HL-60/S4 (cell line): ENCODE data around the gene TMEM184A.

Source experiments
- in situ Hi-C: fragments of 300-500 bp; cut with MboI; formaldehyde crosslinking; loops from 2 replicates; pipeline ENCODE4 v1.14.3; 2022; ENCODE audit warnings: low sequenced_read_pairs

Gene TMEM184A

DNA sequence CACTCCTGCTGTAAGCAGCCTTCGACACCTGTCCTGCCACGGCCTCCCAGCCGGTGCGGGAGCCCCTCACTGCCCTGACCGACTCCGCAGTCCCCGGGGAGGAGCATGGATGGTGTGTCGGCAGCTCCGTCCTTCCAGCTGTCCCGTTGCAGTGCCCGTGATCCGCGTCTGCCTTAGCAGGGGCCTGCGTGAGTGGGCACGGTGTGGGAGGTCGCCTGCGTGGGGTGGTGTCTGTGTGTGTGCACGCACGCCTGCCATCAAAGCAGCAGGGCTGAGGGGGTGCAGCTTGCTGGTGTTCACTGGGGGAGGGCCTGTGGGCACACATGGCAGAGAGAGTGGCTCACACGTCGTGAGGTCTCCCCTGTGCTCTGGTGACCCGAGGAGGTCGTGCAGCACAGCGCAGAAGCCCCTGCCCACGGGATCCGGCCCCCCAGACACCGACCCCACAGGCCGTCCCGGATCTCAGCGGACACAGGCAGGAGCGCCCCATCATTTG lies 15.2 kb downstream of the TMEM184A start:
- in situ Hi-C loops = no loop called here

DNA sequence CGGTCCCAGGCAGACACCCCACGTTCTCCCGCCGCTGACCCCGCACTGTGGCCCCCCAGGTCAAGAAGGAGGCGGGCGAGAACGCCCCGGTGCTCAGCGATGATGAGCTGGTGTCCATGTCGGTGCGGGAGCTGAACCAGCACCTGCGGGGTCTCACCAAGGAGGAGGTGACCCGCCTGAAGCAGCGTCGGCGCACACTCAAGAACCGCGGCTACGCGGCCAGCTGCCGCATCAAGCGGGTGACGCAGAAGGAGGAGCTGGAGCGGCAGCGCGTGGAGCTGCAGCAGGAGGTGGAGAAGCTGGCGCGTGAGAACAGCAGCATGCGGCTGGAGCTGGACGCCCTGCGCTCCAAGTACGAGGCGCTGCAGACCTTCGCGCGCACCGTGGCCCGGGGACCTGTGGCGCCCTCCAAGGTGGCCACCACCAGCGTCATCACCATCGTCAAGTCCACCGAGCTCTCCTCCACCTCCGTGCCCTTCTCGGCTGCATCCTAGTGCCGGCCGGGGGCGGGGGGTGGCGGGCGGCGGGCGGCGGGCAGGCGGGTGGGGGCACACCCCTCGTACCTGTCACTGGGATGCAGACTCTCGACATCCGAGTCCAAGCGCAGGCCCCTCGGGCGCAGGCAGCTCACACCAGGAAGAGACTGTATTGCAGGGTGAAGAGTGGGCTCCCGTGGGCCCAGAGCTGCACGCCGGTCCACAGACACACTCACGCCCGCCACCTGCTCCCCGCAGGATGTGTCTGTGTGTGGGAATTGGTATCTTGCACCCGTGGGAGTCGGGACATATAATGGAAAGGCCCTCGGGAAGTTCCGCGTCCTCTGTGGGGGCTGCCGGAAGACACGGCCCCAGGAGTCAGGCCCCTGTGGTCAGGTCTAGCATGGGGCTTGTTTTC lies 15.9 kb downstream of the TMEM184A start:
- in situ Hi-C loops = no loop called here

DNA sequence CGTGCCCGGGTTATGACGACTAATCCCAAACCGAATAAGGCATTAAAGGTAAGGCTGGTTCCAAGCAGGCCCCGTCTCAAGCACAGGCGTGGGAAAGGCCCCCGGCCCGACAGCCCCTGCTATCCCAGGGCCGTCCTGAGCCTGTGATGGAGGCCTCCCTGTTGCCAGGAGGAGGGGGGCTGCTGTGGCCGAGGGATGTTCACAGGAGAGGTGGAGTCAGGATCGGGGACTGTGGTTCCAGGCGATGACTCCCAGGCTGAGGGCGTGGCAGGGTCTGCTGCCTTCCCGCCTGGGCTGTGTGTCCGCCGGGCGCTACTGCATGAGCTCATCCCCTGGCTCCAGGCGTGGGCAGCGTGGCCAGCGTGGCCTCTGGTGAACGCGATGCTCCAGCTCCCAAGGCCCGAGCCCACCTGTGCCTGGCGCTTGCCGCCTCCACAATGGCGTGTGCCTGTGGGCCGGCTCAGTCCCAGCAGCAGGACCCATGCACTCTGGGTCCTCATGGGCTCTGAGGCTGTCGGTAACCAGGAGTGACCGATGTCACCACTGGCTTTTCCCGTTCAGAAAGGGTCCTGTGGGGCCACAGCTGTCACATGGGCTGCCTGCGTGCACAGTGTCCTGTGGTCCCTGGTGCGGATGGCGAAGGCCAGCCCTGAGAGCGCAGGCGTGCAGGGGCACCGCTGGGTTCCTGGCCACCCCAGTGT lies 16.7 kb downstream of the TMEM184A start:
- in situ Hi-C loops = no loop called here

DNA sequence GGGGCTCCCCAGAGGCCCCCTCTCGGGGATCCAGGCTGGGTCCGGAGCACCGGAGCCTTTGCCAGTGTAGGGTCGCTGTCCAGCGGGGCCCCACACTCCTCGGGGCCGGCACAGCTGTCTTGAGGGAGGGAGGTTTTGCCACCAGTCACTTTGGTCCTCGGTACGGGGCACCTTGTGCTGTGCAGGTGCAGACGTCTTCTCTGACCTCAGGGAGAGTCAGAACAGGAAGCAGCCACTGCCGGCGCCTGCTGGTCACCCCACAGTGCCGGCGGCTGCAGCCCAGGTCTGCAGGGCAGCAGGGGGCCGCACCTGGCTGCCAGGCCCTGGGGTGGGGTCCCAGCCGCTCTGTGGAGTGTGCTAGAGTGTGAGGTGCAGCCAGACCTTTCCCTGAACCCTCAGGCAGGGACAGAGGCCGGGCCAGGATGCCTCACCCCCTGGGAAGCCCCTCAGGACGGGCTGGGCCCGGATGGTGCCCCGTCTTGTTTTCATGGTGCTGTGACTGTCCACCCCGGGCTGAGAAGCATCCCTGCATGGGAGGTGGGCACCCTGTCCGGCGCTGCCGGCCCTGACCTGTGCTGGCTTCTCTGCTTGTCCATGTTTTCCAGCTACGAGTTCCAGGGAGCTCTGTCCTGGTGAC lies 17.3 kb downstream of the TMEM184A start:
- in situ Hi-C loops = no loop called here

DNA sequence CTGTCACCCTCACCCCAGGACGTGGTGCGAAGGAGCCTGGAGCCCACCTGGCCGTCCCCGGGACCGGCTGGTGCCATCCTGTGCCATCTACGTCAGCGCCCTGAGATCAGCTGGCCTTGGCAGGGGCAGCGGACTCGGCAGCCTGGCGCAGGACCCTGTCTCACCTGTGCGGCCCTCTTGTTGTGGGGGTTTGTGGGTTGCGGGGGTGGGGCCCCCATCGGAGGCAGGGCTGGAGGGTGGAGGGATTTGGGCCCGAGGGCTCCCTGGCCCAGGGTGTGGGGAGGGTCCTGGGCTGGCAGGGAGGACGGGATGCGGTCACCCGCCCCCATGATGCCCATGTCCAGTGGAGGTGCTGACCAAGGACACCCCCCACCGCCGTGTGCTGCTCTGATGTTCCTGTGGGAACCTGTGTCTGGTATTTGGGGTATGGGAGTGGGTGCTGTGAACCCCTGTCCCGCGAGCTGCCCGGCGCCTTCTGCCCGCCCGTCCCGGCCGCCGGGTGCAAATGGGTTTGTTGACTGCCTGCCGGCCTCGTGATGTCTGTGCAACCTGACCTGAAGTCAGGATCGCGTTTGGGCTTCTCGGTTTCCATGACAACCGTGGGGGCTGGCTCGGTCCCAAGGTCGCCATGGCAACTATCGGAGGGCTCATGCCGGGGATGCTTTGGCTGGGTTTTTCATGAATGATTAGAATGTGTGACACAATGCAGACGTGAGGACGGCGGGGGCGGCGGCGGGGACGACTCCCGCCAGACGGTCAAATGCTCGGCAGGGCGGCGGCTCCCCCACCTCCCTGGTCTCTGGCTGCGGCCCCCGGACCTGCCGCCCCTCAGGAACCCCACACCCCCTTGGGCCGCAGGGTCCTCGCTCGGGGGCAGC lies 18.2 kb downstream of the TMEM184A start:
- in situ Hi-C loops = no loop called here

DNA sequence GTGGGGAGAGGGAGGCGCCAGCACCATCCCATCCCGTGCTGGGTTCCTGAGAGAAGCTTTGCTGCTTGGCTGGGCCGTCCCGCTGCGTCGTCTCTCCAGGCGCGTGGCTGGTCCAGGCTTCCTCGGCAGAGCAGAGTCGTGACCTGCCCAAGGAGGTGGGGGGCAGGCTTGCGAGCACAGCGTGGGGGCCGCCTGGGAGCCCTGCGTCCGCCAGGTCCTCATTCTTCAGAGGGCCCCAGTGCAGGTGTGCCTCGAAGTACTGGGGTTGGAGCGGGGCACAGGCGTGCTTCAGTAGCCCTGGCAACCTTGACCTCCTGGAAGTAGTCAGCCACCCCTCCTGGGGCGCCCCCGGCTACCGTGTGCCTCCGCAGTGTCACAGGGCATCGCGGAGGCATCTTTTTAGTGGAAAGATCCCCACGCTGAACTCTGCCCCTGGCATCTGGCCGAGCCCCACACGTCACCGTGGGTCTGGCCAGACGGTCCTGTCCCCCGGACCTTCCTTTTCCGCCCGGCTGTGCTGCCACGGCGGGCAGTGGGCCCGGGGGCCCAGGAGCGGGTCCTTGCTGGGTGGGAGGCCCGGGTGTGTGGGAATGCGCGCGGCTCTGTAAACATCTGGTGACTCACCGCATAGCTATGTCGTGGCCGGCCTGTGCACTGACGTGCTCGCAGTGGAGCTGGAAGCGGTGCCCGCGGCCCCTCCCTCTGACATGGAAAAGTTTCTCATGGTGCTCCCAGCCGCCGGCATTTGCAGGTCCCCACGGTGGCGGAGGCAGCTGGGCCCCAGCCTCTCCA lies 19.1 kb downstream of the TMEM184A start:
- in situ Hi-C loops = no loop called here

DNA sequence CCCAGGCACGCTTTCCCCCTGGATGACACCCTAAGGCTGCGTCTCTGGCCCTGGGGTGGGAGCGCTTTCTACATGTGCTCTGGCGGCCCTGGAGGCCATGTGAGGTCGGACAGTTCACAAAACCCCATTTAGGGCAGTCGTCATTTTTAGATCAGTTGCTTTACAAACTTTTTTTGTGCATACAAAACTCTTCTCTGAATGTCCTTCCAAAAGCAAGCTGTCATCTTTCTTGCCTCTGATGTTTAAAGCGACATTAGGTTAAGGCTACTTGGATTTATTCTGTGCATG lies 19.6 kb downstream of the TMEM184A start:
- in situ Hi-C loops = no loop called here

DNA sequence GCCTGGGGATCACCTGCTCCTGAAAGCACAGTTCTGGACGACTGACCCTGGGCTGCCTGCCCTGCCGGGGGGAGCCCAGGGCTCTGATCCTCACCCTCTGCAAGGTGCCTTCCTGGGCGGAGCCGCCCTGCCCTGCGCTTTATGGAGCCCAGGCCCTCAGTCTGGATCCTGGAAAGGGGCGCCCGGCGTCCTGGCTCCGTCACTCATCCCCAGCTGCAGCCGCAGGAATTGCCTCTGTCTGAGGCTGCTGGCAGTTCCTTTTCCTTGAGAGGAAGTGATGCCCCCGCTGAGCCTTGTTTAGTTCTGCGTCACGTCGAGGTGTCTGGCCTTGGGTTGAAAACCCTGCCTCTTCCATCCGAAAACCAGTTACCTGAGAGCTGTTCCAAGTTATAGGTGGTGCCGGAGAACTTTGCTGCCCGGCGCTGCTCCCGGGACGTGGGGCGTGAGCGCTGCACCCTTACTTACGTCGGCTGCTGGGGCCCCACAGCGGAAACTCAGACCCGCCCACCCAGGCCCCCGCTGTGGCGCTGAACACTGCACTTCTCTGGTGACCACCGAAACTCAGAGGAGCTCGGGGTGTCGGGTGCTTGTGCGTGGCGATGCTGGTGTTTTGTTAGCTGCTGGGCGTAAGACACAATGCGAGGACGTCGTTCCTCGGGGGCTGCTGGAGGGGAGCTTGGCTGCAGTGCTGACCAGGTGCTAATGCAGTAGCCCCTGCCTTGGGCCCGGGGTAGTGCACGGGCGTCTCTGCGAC lies 20.1 kb downstream of the TMEM184A start:
- in situ Hi-C loops = no loop called here

DNA sequence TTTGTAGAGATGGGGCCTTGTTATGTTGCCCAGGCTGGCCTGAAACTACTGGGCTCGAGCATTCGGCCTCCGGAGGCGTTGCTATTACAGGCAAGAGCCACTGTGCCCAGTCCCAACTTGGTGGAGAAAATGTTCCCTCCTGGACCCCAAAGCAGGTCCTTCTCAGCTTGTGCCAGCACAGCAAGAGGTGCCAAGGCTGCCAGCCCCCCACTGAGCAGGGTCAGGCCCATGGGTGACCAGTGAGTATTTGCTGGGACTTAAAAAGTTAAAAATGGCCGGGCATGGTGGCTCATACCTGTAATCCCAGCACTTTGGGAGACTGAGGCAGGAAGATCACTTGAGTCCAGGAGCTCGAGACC lies 20.9 kb downstream of the TMEM184A start:
- in situ Hi-C loops = no loop called here

DNA sequence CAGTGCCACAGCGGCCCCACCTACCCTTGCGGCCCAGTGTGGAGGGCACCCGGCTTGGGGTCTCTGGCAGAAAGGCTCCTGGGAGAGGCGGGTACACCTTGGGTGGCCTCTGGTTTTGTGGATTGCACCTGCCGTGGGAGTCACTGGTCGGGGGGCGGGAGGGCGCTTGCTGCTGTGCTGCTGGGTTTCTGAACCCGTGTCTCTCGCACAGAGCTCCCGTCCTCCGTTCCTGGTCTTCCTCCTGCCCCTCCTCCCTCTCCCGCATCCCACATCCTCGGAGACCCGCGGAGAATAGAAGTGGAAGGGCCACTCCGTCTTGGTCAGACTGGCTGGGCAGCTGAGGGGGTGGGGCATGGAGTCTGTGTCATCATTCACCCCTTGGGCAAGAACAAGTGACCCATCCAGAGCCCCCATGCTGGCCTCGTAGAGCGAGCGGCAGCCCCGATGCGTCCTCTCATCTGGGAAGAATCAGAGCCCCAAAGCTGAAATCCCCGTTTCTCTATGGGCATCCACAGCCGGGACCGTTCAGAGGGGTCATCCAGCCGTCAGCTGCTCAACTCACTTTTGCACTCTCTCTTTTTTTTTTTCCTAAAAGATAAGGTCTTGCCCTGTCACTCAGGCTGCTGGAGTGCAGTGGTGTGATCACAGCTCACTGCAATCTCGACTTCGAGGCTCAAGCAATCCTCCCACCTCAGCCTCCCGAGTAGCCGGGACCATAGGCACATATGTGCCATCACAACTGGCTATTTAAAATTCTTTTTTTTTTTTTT lies 21.5 kb downstream of the TMEM184A start:
- in situ Hi-C loops = no loop called here

DNA sequence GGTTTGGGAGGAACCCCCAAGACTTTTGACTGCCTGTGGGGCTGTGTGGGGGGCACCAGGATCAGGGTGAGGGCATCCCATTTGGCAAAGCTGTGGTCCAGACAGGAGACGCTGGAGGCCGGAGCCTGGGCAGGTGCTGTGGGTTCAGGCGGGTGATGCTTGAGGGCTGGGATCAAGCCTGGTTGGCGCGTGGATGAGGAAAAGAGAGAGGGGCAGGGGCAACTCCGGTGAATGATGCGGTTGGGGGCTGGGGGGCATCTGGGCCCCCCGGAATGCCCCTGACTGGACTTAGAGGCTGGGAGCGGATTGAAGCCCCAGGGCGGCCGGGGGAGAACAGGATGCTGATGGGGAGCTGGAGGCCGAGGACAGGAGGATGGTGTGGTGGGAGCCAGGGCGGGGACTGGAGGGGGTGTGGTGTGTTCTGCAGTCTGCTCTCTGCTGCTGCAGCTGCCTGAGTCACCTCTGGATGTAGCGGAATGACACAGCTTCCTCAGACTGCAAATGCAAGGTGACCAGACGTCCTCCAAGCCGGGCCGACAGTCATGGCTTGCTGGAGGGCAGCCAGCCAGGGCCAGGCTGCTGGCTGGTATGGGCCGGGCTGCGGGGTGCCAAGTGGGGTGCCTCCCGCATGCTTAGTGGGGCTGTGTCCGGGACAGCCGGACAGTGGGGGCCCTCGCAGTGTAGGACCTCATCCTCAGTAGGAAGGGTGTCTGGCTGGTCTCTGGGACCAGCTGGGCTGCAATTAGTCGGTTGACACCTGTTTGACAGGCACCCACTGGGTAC lies 22.3 kb downstream of the TMEM184A start:
- in situ Hi-C loops = no loop called here

DNA sequence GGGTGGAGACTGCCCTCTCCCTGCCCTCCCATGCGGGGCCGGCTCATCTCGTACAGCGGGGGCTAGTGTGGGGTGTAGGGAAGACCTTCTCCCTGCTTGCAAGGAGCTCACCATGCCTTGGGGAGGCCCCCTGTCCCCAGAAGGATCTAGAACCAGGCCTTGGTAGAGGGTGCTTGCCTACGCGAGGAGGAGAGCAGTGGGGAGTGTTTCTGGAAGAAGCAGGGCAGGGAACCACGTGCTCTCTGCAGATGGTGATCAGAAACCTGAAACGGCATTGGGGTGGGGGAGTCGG lies 22.8 kb downstream of the TMEM184A start:
- in situ Hi-C loops = no loop called here

DNA sequence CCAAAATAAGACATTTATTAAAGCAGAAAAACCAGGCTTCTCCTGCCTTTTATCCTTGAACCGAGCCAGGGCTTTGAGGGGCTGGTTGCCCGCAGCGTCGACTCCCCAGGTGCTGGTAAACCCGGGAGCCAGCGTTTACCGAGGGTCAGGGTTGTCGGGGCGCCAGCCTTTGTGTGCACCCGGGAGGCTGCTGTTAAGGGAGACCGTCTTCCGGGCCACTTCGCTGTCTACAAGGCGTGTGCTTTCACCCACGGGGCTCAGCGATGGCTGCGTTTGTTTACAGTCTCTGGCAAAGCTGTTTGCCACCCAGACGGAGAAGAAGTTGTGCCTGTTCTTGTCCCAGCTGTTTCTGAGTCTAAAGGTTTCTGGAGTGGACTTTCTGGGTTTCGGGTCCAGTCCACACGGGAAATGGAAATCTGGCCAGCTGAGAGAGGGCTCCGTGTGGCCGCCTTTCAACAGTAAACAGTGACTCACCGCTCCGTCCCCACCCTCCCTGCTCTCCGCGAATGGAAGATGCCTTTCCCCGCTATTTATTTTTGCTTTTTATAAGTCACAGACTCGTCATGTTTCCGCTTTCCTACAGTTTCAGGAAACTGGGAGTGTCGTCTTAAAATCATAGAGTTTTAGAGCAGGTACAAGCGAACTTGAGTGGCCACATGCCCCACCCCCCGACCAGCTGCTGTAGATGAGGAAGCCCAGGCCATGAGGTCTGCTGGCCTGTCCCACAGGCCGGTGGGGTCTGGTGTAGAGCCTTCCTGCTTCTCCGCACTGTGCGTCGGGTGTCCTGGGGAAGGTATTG lies 23.4 kb downstream of the TMEM184A start:
- in situ Hi-C loops = no loop called here

DNA sequence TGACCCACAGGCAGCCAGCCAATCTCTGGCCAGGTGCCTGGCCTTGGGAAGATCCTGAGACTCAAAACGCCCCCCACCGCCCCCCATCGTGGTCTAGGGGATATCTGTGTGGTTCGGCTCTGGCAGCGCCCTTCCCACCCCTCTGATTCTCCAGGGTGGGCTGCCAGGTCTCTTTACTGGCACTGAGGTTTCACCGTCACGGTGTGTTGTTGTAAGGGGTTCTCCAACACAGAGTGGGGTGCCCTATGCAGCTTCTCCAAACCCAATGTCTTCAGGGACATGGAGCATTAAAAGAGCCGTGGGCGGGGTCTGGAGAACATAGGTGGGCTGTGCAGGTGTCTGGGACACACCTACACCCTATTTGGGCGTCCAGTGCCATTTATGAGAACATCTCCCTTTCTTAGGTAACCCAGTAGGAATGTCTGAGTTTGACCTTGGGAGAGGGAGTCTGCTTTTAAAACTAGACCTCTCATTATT lies 24.0 kb downstream of the TMEM184A start:
- in situ Hi-C loops = no loop called here

DNA sequence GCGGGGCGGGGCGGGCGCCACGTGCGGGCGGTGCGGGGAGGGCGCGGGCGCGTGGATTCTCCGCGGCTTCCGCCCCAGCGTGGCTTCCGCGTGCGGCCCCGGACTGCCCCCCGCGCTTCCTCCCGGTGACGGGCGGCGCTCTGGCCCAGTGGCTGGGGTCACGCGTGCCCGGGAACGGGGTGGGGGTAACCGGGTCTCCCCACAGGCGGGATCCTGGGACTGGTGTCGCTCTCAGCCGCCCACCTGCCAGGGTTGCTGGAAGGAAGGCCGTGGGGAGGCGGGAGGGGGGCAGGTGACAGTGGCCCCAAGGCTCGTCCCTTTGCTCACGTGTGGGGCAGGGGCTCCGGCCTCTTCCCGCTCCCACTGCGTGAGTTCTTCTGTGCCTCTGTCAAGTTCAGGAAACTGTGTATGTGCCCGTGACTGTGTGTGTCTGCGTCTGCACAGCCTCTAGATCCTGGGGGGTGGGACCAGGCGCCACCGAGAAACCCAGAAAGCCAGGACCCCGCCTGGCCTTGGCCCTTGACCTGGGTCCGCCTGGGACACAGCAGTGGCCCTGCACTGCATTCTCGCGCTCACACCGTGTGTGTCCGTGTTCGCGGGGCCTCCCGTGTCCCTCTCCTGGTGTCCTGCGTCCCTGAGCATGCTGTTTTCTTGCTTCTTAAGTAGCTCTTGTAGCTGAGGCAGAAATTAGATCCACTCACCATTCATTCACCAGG lies 24.6 kb downstream of the TMEM184A start:
- in situ Hi-C loops = no loop called here

DNA sequence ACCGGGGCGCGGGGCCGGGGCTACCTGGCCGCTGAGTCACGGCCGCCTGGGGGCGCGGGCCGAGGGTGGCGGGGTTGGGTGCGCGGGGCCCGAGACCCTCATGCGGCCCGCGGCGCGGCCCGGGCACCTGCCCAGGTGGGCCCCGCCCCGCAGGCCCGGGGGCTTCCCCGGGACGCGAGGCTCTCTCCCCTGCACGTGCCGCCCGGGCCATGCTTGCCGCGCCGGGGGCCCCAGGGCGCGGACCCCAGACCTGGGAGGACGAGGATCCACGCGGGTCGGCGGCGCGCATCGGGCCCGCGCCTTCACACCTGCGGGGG lies 25.1 kb downstream of the TMEM184A start:
- in situ Hi-C loops = no loop called here
